ENCODE data around the gene WIPI1.

DNA sequence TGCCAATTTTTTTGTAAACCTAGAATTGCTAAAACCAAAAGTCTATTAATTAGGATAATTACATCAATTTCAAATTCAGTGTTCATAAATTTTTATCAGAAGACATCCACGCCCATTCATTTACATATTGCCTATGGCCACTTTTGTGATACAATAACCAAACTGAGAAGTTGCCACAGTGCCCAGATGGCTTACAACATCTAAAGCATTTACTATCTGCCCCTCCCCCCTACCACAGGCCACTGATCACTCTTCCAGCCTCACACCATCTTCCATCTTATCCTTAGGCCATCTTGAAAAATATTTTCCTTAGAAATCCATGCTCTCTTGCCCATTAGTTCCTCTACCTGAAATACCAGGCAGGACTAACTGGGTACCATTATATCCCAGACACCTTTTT is 48.7 kb upstream of the WIPI1 start:
- TF ChIP-seq, protein P1, sequence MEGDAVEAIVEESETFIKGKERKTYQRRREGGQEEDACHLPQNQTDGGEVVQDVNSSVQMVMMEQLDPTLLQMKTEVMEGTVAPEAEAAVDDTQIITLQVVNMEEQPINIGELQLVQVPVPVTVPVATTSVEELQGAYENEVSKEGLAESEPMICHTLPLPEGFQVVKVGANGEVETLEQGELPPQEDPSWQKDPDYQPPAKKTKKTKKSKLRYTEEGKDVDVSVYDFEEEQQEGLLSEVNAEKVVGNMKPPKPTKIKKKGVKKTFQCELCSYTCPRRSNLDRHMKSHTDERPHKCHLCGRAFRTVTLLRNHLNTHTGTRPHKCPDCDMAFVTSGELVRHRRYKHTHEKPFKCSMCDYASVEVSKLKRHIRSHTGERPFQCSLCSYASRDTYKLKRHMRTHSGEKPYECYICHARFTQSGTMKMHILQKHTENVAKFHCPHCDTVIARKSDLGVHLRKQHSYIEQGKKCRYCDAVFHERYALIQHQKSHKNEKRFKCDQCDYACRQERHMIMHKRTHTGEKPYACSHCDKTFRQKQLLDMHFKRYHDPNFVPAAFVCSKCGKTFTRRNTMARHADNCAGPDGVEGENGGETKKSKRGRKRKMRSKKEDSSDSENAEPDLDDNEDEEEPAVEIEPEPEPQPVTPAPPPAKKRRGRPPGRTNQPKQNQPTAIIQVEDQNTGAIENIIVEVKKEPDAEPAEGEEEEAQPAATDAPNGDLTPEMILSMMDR (IDR thresholded peaks at IDR 0.05) = no peak
- no peak for TF ChIP-seq POLR2A (IDR thresholded peaks at IDR 0.05)
- TF ChIP-seq EP300 (IDR thresholded peaks at IDR 0.05; ENCODE audit: low read depth) = no peak
